CD4-positive, alpha-beta T cell treated with Interleukin-10 for 1 hour (primary cell): ENCODE results near the gene CELA1.
"Not testable (repeated sequence)": the region's sequence is repeated elsewhere in the genome, so short reads cannot be mapped to it uniquely, and the experiment has no call there.

Experiments used
- DNase-seq: peaks from one replicate; pipeline ENCODE4 v3.0.0-alpha.2; 2020

Gene CELA1

GRCh38 chr12:51307655-51308593, 38.6 kb downstream of the CELA1 start:
- DNase-seq: no peak

GRCh38 chr12:51306507-51306906, 40.0 kb downstream of the CELA1 start:
- no peak for DNase-seq

- DNase-seq: not testable (repeated sequence)
Observed at GRCh38 chr12:51300768-51301167, 45.7 kb downstream of the CELA1 start.

- no peak for DNase-seq
Observed at GRCh38 chr12:51295651-51296050, 50.8 kb downstream of the CELA1 start.

GRCh38 chr12:51294097-51294496, 52.4 kb downstream of the CELA1 start:
- DNase-seq: not testable (repeated sequence)

- DNase-seq: no peak
Observed at GRCh38 chr12:51293696-51294095, 52.8 kb downstream of the CELA1 start.

GRCh38 chr12:51291603-51292513, 54.6 kb downstream of the CELA1 start:
- DNase-seq: not testable (repeated sequence)

GRCh38 chr12:51285843-51286242, 60.6 kb downstream of the CELA1 start:
- no peak for DNase-seq

- DNase-seq: no peak
Observed at GRCh38 chr12:51281202-51281924, 65.1 kb downstream of the CELA1 start.
